Ovary (tissue), 3 donors: ENCODE measurements around the gene NAV2.

Source experiments
- EP300 ChIP-seq: sonication (generic); formaldehyde crosslinking; IDR thresholded peaks from one replicate; pipeline ENCODE4 v1.6.1; 2017; ENCODE audit warnings: antibody characterized with exemption
- POLR2A ChIP-seq: fragments of 450-650 bp; IDR thresholded peaks from one replicate; pipeline ENCODE4 v1.6.1; 2017; ENCODE audit warnings: antibody characterized with exemption, mild to moderate bottlenecking, moderate library complexity
- TF ChIP-seq, protein P1 (sequence below), 3 donors: fragments of 450-650 bp in 2 of 3; fragments of 200-600 bp in 1 of 3; IDR thresholded peaks; one replicate each; pipeline versions ENCODE4 v1.5.1 to v1.8.0; 2016 to 2022; ENCODE audit warnings: antibody characterized with exemption in 3 of 3, mild to moderate bottlenecking in 1 of 3
- donor health status: DM: no; HTN: no; CAD: no.

GRCh38 chr11:19813158-19813879 lies 100.7 kb downstream of the NAV2 start:
- TF ChIP-seq, protein P1, sequence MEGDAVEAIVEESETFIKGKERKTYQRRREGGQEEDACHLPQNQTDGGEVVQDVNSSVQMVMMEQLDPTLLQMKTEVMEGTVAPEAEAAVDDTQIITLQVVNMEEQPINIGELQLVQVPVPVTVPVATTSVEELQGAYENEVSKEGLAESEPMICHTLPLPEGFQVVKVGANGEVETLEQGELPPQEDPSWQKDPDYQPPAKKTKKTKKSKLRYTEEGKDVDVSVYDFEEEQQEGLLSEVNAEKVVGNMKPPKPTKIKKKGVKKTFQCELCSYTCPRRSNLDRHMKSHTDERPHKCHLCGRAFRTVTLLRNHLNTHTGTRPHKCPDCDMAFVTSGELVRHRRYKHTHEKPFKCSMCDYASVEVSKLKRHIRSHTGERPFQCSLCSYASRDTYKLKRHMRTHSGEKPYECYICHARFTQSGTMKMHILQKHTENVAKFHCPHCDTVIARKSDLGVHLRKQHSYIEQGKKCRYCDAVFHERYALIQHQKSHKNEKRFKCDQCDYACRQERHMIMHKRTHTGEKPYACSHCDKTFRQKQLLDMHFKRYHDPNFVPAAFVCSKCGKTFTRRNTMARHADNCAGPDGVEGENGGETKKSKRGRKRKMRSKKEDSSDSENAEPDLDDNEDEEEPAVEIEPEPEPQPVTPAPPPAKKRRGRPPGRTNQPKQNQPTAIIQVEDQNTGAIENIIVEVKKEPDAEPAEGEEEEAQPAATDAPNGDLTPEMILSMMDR (IDR thresholded peaks at IDR 0.05): no peak
- TF ChIP-seq POLR2A (no peak), EP300 (no peak)
